ENCODE data around the gene PAXX.

PAXX gene

GRCh38 chr9:136968333-136969127 lies 23.7 kb upstream of the PAXX start:
- DNase-seq (ENCODE audit: low read depth): no peak

GRCh38 chr9:136969150-136969549 lies 23.1 kb upstream of the PAXX start:
- no peak for DNase-seq (ENCODE audit: low read depth)

- DNase-seq (ENCODE audit: low read depth): no peak
Measured at GRCh38 chr9:136969774-136970173, 22.4 kb upstream of the PAXX start.

- DNase-seq (ENCODE audit: low read depth): no peak
Measured at GRCh38 chr9:136970361-136970760, 21.9 kb upstream of the PAXX start.

- no peak for DNase-seq (ENCODE audit: low read depth)
Measured at GRCh38 chr9:136971746-136972145, 20.5 kb upstream of the PAXX start.

- DNase-seq (ENCODE audit: low read depth): no peak
Measured at GRCh38 chr9:136972335-136972734, 19.9 kb upstream of the PAXX start.

GRCh38 chr9:136972743-136973142 lies 19.5 kb upstream of the PAXX start:
- no peak for DNase-seq (ENCODE audit: low read depth)

- no peak for DNase-seq (ENCODE audit: low read depth)
Measured at GRCh38 chr9:136973618-136974617, 18.3 kb upstream of the PAXX start.

GRCh38 chr9:136974817-136975535 lies 17.2 kb upstream of the PAXX start:
- no peak for DNase-seq (ENCODE audit: low read depth)

GRCh38 chr9:136975644-136976043 lies 16.6 kb upstream of the PAXX start:
- DNase-seq (ENCODE audit: low read depth): no peak

- DNase-seq (ENCODE audit: low read depth): peak; percentile 76
Measured at GRCh38 chr9:136977223-136977622, 15.0 kb upstream of the PAXX start, which contains the start of gene PTGDS. PTGDS (plus strand) TSS chr9:136977504; CDS start chr9:136977579, 75 bp downstream.

- no peak for DNase-seq (ENCODE audit: low read depth)
Measured at GRCh38 chr9:136977649-136978072, 14.6 kb upstream of the PAXX start.

GRCh38 chr9:136978073-136978864 lies 14.0 kb upstream of the PAXX start:
- DNase-seq (ENCODE audit: low read depth): peak; percentile 47

- DNase-seq (ENCODE audit: low read depth): no peak
Measured at GRCh38 chr9:136978865-136979544, 13.2 kb upstream of the PAXX start.

- no peak for DNase-seq (ENCODE audit: low read depth)
Measured at GRCh38 chr9:136979769-136980587, 12.2 kb upstream of the PAXX start.

GRCh38 chr9:136980669-136981478 lies 11.3 kb upstream of the PAXX start:
- DNase-seq (ENCODE audit: low read depth): no peak

- no peak for DNase-seq (ENCODE audit: low read depth)
Measured at GRCh38 chr9:136981588-136982231, 10.5 kb upstream of the PAXX start.
